A549 treated with Hydrocortisone at 1 μM for 4 hours (cell line): Measurements from ENCODE around the gene METTL23. TPM values are rescaled to one million over a fixed set of nuclear protein-coding genes. Genes with fewer than 3 reads are reported as not detected.

Experiments
- total RNA-seq: library from RNA; stranded (reverse); fragments of 200-300 nt; extraction: Qiagen RNA extraction; gene quantifications from 5 replicates; pipeline ENCODE4 v1.2.3, GENCODE V29; 2022

The METTL23 gene
- total RNA-seq, result 56.4 to 65.2 TPM (median 60.3 TPM) in 5 replicates

GRCh38 chr17:76726776-76727718 lies at the start of gene METTL23:
Gene METTL23 (plus strand): TSS chr17:76726839. CDS start chr17:76729711, 2,872 bp downstream.

GRCh38 chr17:76710863-76711611 lies 15.6 kb upstream of the METTL23 start, which contains the start of gene MXRA7:
Gene MXRA7 (minus strand): TSS chr17:76710965. CDS start chr17:76710946, 19 bp downstream.

GRCh38 chr17:76726231-76726775 lies 336 bp upstream of the METTL23 start, which contains the start of gene JMJD6:
Gene JMJD6 (minus strand): TSS chr17:76726606. CDS start chr17:76726475, 131 bp downstream.

GRCh38 chr17:76737082-76737675 lies 10.5 kb downstream of the METTL23 start, which contains the start of gene SRSF2:
Gene SRSF2 (minus strand): TSS chr17:76737331. CDS start chr17:76737160, 171 bp downstream.

GRCh38 chr17:76737676-76738467 lies 11.2 kb downstream of the METTL23 start, which contains the start of gene MFSD11:
Gene MFSD11 (plus strand): TSS chr17:76738119. CDS start chr17:76738353, 234 bp downstream.

Other genes with a start within 250 kb of the METTL23 start
- 56.4 to 64.3 TPM (median 60.7 TPM) in 5 replicates for gene RHBDF2, start 225.4 kb upstream of the METTL23 start, total RNA-seq
- gene CYGB, start 189.1 kb upstream of the METTL23 start, total RNA-seq, result 0.68 to 1.6 TPM (median 0.87 TPM) in 5 replicates
- 0.08 TPM in 1 of 5 replicates, not detected in the others for gene PRCD, start 186.8 kb upstream of the METTL23 start, total RNA-seq
- gene ST6GALNAC2, start 141.0 kb upstream of the METTL23 start, total RNA-seq, result 0.23 to 0.58 TPM (median 0.53 TPM) in 5 replicates
- gene ST6GALNAC1, start 83.1 kb upstream of the METTL23 start, total RNA-seq, result 0.05 to 0.25 TPM (median 0.13 TPM) in 5 replicates
- 62.0 to 69.4 TPM (median 64.9 TPM) in 5 replicates for gene MXRA7, start 15.9 kb upstream of the METTL23 start, total RNA-seq
- gene JMJD6, start 233 bp upstream of the METTL23 start, total RNA-seq, result 73.8 to 84.3 TPM (median 80.4 TPM) in 5 replicates
- gene SRSF2, start 10.5 kb downstream of the METTL23 start, total RNA-seq, result 394 to 452 TPM (median 429 TPM) in 5 replicates
- 20.7 to 22.1 TPM (median 21.1 TPM) in 5 replicates for gene MFSD11, start 11.3 kb downstream of the METTL23 start, total RNA-seq
- gene MGAT5B, start 141.6 kb downstream of the METTL23 start, total RNA-seq, result 18.6 to 21.8 TPM (median 20.4 TPM) in 5 replicates